ENCODE data around the gene LRIT2.

DNA sequence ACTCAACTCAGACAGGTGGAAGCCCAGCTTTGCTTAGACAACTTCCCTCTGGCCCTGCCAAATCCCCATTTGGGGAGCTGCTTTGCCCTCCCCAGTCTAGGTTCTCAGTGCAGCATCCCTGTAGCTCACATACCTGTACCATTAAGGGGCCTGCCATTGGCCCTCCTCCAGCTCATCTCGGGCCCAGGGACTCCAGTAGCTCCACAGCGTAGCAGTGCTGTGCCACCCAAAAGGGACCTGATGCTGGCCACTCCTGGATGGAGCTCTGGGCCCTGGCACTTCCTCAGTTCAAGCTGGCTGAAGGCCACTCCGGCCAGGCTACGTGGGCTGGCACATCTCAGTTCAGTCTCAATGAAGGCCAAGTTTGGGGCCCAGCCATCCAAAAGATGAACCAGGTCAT is 8.6 kb upstream of the LRIT2 start:
- TF ChIP-seq, protein P1, sequence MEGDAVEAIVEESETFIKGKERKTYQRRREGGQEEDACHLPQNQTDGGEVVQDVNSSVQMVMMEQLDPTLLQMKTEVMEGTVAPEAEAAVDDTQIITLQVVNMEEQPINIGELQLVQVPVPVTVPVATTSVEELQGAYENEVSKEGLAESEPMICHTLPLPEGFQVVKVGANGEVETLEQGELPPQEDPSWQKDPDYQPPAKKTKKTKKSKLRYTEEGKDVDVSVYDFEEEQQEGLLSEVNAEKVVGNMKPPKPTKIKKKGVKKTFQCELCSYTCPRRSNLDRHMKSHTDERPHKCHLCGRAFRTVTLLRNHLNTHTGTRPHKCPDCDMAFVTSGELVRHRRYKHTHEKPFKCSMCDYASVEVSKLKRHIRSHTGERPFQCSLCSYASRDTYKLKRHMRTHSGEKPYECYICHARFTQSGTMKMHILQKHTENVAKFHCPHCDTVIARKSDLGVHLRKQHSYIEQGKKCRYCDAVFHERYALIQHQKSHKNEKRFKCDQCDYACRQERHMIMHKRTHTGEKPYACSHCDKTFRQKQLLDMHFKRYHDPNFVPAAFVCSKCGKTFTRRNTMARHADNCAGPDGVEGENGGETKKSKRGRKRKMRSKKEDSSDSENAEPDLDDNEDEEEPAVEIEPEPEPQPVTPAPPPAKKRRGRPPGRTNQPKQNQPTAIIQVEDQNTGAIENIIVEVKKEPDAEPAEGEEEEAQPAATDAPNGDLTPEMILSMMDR (IDR thresholded peaks at IDR 0.05), result no peak
- TF ChIP-seq ZFX (IDR thresholded peaks at IDR 0.05; ENCODE audit: borderline replicate concordance), result no peak
